Small intestine (tissue), 16 donors: ENCODE data around the gene PCSK5. TPM values are rescaled to one million over a fixed set of nuclear protein-coding genes. Genes with fewer than 3 reads are reported as not detected.

Experiments used
- DNase-seq, 2 donors: peaks; one replicate each; pipeline versions ENCODE4 v3.0.0 to v3.0.0-alpha.2; 2013
- FAIRE-seq: peaks from 2 replicates; lab custom pipeline; 2012; peaks lifted over from hg19 to GRCh38; lab: Jason Lieb, UNC
- H3K27ac ChIP-seq, 3 donors: one replicate each; pipeline ENCODE4 v1.5.1; 2013; ENCODE audit warnings: low read length in 2 of 3, mild to moderate bottlenecking in 2 of 3, control low read depth in 1 of 3, inconsistent platforms in 1 of 3, low read depth in 1 of 3, moderate library complexity in 1 of 3
- H3K27me3 ChIP-seq, 3 donors: one replicate each; pipeline ENCODE4 v1.6.1; 2013; ENCODE audit warnings: low read length in 3 of 3, inconsistent platforms in 1 of 3; ENCODE audit not compliant: control insufficient read depth in 3 of 3, insufficient read depth in 3 of 3
- H3K36me3 ChIP-seq, 3 donors: one replicate each; pipeline ENCODE4 v1.6.1; 2013; ENCODE audit warnings: low read length in 3 of 3, inconsistent platforms in 1 of 3, low read depth in 1 of 3, mild to moderate bottlenecking in 1 of 3, moderate library complexity in 1 of 3; ENCODE audit not compliant: control insufficient read depth in 3 of 3, insufficient read depth in 2 of 3
- H3K4me1 ChIP-seq, 3 donors: one replicate each; pipeline ENCODE4 v1.6.1; 2013; ENCODE audit warnings: low read length in 2 of 3, inconsistent platforms in 1 of 3, low read depth in 1 of 3, mild to moderate bottlenecking in 1 of 3, moderate library complexity in 1 of 3; ENCODE audit not compliant: control insufficient read depth in 3 of 3, insufficient read depth in 2 of 3
- H3K4me3 ChIP-seq, 3 donors: one replicate each; pipeline ENCODE4 v1.5.1; 2013; ENCODE audit warnings: low read length in 3 of 3, control low read depth in 1 of 3, inconsistent platforms in 1 of 3, low read depth in 1 of 3, mild to moderate bottlenecking in 1 of 3, moderate library complexity in 1 of 3
- H3K9me3 ChIP-seq, 2 donors: one replicate each; pipeline ENCODE4 v1.6.1; 2013; ENCODE audit warnings: low read depth in 1 of 2, low read length in 1 of 2; ENCODE audit not compliant: control insufficient read depth in 2 of 2, insufficient read depth in 1 of 2
- WGBS, 3 donors: extraction: QIAGEN DNeasy Blood & Tissue Kit; methylation state at CpG; one replicate each; pipeline ENCODE4 v1.1.7; 2013; 5-methylcytosine and 5-hydroxymethylcytosine counted together
- long read RNA-seq, 10 donors: transcript quantifications; one replicate each; lab custom pipeline, GENCODE V29; 2026
- polyA plus RNA-seq, 4 donors: library from polyadenylated mRNA; stranded (reverse) in 3 of 4; unstranded in 1 of 4; fragments of 200-250 nt in 3 of 4; fragments of 120-200 nt in 1 of 4; gene quantifications; one replicate each; pipeline versions ENCODE4 v1.2.1 to v1.2.3, GENCODE V29; 2013
- donor health status: healthy with polysubstance abuse.
- donor health status: control.
- donor health status: control.
- donor health status: Bipolar disorder and iron deficiency.
- donor health status: healthy.

The PCSK5 gene
- polyA plus RNA-seq: 10 to 100 TPM; 10.3 to 92.3 (median 16.6) TPM
- long read RNA-seq, donor 1, full-length matches to known transcripts: 6 of 267 reads
- long read RNA-seq, donor 1, partial matches to known transcripts: 239 of 267 reads
- long read RNA-seq, donor 1, other reads (novel, unspliced or antisense): 22 of 267 reads
- long read RNA-seq, donor 2, full-length matches to known transcripts: 3 of 38 reads
- long read RNA-seq, donor 2, partial matches to known transcripts: 35 of 38 reads
- long read RNA-seq, donor 2, other reads (novel, unspliced or antisense): 0 of 38 reads
- long read RNA-seq, donor 3, partial matches to known transcripts: 20 of 20 reads
- long read RNA-seq, donor 3, other reads (novel, unspliced or antisense): 0 of 20 reads
- long read RNA-seq, donor 4: 0 reads
- long read RNA-seq, donor 5: 0 reads
- long read RNA-seq, donor 6, partial matches to known transcripts: 16 of 17 reads
- long read RNA-seq, donor 6, other reads (novel, unspliced or antisense): 0 of 17 reads
- long read RNA-seq, donor 7: 0 reads
- long read RNA-seq, donor 8: 0 reads
- long read RNA-seq, donor 9: 0 reads
- long read RNA-seq, donor 10, full-length matches to known transcripts: 2 of 41 reads
- long read RNA-seq, donor 10, partial matches to known transcripts: 39 of 41 reads
- long read RNA-seq, donor 10, other reads (novel, unspliced or antisense): 0 of 41 reads

GRCh38 chr9:75890472-75891276 lies at the start of gene PCSK5:
TSS of gene PCSK5 (plus strand) at chr9:75890673. CDS start at chr9:75891182, 509 bp downstream.
- FAIRE-seq: no peak

GRCh38 chr9:75844321-75844720 lies 46.2 kb upstream of the PCSK5 start:
- no peak for FAIRE-seq
- H3K27ac ChIP-seq: no peak overlapping the region

More at GRCh38 chr9:75890472-75891276, at the start of gene PCSK5:
- Histone ChIP-seq H3K36me3 (peaks cover 0 to 8% (median 0%) of the 10 kb centered on the region in 3 donors), H3K27me3 (no peaks in the 10 kb centered on the region), H3K4me1 (peaks cover 0 to 6% (median 3%) of the 10 kb centered on the region in 3 donors), H3K4me3 (peak within 1 kb of the TSS; percentile 73 to 91 (median 87)), H3K9me3 (no peaks in the 10 kb centered on the region), H3K27ac (peak within 1 kb of the TSS; percentile 82 to 93 (median 92))
- 0 to 1% (median 1%) methylated on average over 56 to 83 of the region's 83 CpGs for WGBS, 3 donors
- DNase-seq: peak; percentile 95 to 98

GRCh38 chr9:75845806-75846205 lies 44.7 kb upstream of the PCSK5 start:
- no peaks in the 10 kb centered on the region for H3K27me3 ChIP-seq
- H3K4me3 ChIP-seq: no peak overlapping the region

More at GRCh38 chr9:75844321-75844720, 46.2 kb upstream of the PCSK5 start:
- no peaks in the 10 kb centered on the region for H3K4me1 ChIP-seq
- no peaks in the 10 kb centered on the region for H3K36me3 ChIP-seq
- H3K9me3 ChIP-seq: peaks cover 0 to 3% of the 10 kb centered on the region in 2 donors
- DNase-seq: no peak
- no peaks in the 10 kb centered on the region for H3K27me3 ChIP-seq
- WGBS, 3 donors: 76 to 85% (median 77%) methylated on average over 2 of the region's 2 CpGs
- H3K4me3 ChIP-seq: no peak overlapping the region

GRCh38 chr9:75847085-75847484 lies 43.4 kb upstream of the PCSK5 start:
- peaks cover 0 to 3% of the 10 kb centered on the region in 2 donors for H3K9me3 ChIP-seq
- no peak for FAIRE-seq
- no peaks in the 10 kb centered on the region for H3K36me3 ChIP-seq
- no peak overlapping the region for H3K4me3 ChIP-seq
- H3K4me1 ChIP-seq: peaks cover 0 to 6% (median 3%) of the 10 kb centered on the region in 3 donors
- no peak overlapping the region for H3K27ac ChIP-seq
- WGBS, 3 donors: 95 to 100% (median 98%) methylated on average over 1 of the region's 1 CpG
- DNase-seq: no peak
- no peaks in the 10 kb centered on the region for H3K27me3 ChIP-seq

More at GRCh38 chr9:75845806-75846205, 44.7 kb upstream of the PCSK5 start:
- FAIRE-seq: no peak
- no peaks in the 10 kb centered on the region for H3K36me3 ChIP-seq
- H3K9me3 ChIP-seq: peaks cover 0 to 3% of the 10 kb centered on the region in 2 donors
- no peaks in the 10 kb centered on the region for H3K4me1 ChIP-seq
- 72 to 78% (median 74%) methylated on average over 2 of the region's 2 CpGs for whole genome bisulfite sequencing, 3 donors
- DNase-seq: no peak
- H3K27ac ChIP-seq: no peak overlapping the region

- FAIRE-seq (no peak), DNase-seq (no peak)
- Histone ChIP-seq H3K4me3 (no peak overlapping the region), H3K27me3 (no peaks in the 10 kb centered on the region), H3K9me3 (no peaks in the 10 kb centered on the region), H3K27ac (no peak overlapping the region), H3K4me1 (peaks cover 0 to 6% (median 3%) of the 10 kb centered on the region in 3 donors), H3K36me3 (no peaks in the 10 kb centered on the region)
- WGBS, 3 donors: 88 to 97% (median 91%) methylated on average over 9 of the region's 9 CpGs
These were observed 39.8 kb upstream of the PCSK5 start for GRCh38 chr9:75850459-75851200.

- DNase-seq: peak in 1 of 2 donors; percentile 14
- Histone ChIP-seq H3K36me3 (no peaks in the 10 kb centered on the region), H3K27ac (no peak overlapping the region), H3K27me3 (no peaks in the 10 kb centered on the region), H3K4me1 (peaks cover 0 to 6% (median 3%) of the 10 kb centered on the region in 3 donors), H3K4me3 (no peak overlapping the region), H3K9me3 (no peaks in the 10 kb centered on the region)
- no peak for FAIRE-seq
- whole genome bisulfite sequencing, 3 donors: 47 to 68% (median 55%) methylated on average over 6 of the region's 6 CpGs
These were observed 38.6 kb upstream of the PCSK5 start for GRCh38 chr9:75851917-75852316.

GRCh38 chr9:75852746-75853145 lies 37.7 kb upstream of the PCSK5 start:
- FAIRE-seq (no peak), DNase-seq (no peak)
- Histone ChIP-seq H3K4me3 (no peak overlapping the region), H3K27me3 (no peaks in the 10 kb centered on the region), H3K27ac (no peak overlapping the region), H3K9me3 (no peaks in the 10 kb centered on the region), H3K36me3 (no peaks in the 10 kb centered on the region), H3K4me1 (peaks cover 0 to 6% (median 3%) of the 10 kb centered on the region in 3 donors)
- 81 to 89% (median 82%) methylated on average over 4 of the region's 4 CpGs for WGBS, 3 donors
